ENCODE measurements around the gene PPT1.

PPT1 gene

GRCh38 chr1:40096977-40097782 is at the start of gene PPT1:
Gene PPT1, minus strand, starts transcription at chr1:40097252. Its CDS starts 14 bp downstream, at chr1:40097238.
- ATAC-seq = peak; percentile 94

- ATAC-seq = peak; percentile 56 to 89
Measured at GRCh38 chr1:40143891-40144575, 47.0 kb upstream of the PPT1 start.

- ATAC-seq = no peak
Measured at GRCh38 chr1:40141878-40142535, 45.0 kb upstream of the PPT1 start.

GRCh38 chr1:40140211-40140973 is 43.3 kb upstream of the PPT1 start:
- ATAC-seq = no peak

GRCh38 chr1:40133839-40134238 is 36.8 kb upstream of the PPT1 start:
- ATAC-seq = no peak

- ATAC-seq = no peak
Measured at GRCh38 chr1:40133312-40133665, 36.2 kb upstream of the PPT1 start.

- no peak for ATAC-seq
Measured at GRCh38 chr1:40132383-40133311, 35.6 kb upstream of the PPT1 start.

- ATAC-seq = no peak
Measured at GRCh38 chr1:40130892-40131291, 33.8 kb upstream of the PPT1 start.

GRCh38 chr1:40122855-40123254 is 25.8 kb upstream of the PPT1 start:
- no peak for ATAC-seq

- no peak for ATAC-seq
Measured at GRCh38 chr1:40120128-40120527, 23.1 kb upstream of the PPT1 start.

GRCh38 chr1:40114400-40114799 is 17.3 kb upstream of the PPT1 start:
- ATAC-seq = no peak

- ATAC-seq = no peak
Measured at GRCh38 chr1:40110389-40110788, 13.3 kb upstream of the PPT1 start.

GRCh38 chr1:40107290-40107959 is 10.4 kb upstream of the PPT1 start:
- ATAC-seq = no peak

- ATAC-seq = peak in 1 of 2 donors; percentile 49
Measured at GRCh38 chr1:40105028-40105427, 8.0 kb upstream of the PPT1 start.

GRCh38 chr1:40102896-40103295 is 5.8 kb upstream of the PPT1 start:
- no peak for ATAC-seq

- no peak for ATAC-seq
Measured at GRCh38 chr1:40102038-40102437, 5.0 kb upstream of the PPT1 start.

- ATAC-seq = peak; percentile 27 to 30
Measured at GRCh38 chr1:40096646-40096976, 441 bp downstream of the PPT1 start.

GRCh38 chr1:40095806-40096205 is 1.2 kb downstream of the PPT1 start:
- ATAC-seq = no peak

- ATAC-seq = no peak
Measured at GRCh38 chr1:40094466-40095110, 2.5 kb downstream of the PPT1 start.

- ATAC-seq = no peak
Measured at GRCh38 chr1:40092706-40093639, 4.1 kb downstream of the PPT1 start.
